Tibial nerve (tissue), 4 donors: ENCODE results near the gene RELB. TPM values are rescaled to one million over a fixed set of nuclear protein-coding genes. Genes with fewer than 3 reads are reported as not detected.

ENCODE experiments used
- DNase-seq, 2 donors: peaks; one replicate each; pipeline ENCODE4 v3.0.0-alpha.2; 2019; ENCODE audit warnings: low spot score in 2 of 2
- H3K27ac ChIP-seq, 4 donors: fragments of 200-600 bp; sonication (generic) in 3 of 4; one replicate each; pipeline ENCODE4 v1.5.1; 2017 to 2019; ENCODE audit warnings: mild to moderate bottlenecking in 1 of 4
- H3K27me3 ChIP-seq, 2 donors: fragments of 200-600 bp; sonication (generic) in 1 of 2; one replicate each; pipeline versions ENCODE4 v1.5.1 to v1.6.0; 2017 to 2019
- H3K36me3 ChIP-seq, 3 donors: fragments of 200-600 bp; sonication (generic); one replicate each; pipeline ENCODE4 v1.5.1; 2018 to 2019
- H3K4me1 ChIP-seq, 4 donors: fragments of 200-600 bp; sonication (generic) in 3 of 4; one replicate each; pipeline ENCODE4 v1.5.1; 2017 to 2019
- H3K4me3 ChIP-seq, 4 donors: fragments of 200-600 bp; sonication (generic) in 3 of 4; one replicate each; pipeline ENCODE4 v1.5.1; 2017 to 2019; ENCODE audit warnings: mild to moderate bottlenecking in 1 of 4, moderate library complexity in 1 of 4
- H3K9me3 ChIP-seq, 4 donors: fragments of 200-600 bp; sonication (generic) in 3 of 4; one replicate each; pipeline ENCODE4 v1.5.1; 2017 to 2019
- EP300 ChIP-seq, 2 donors: sonication (generic); formaldehyde crosslinking; IDR thresholded peaks; one replicate each; pipeline ENCODE4 v1.6.1; 2017; ENCODE audit warnings: antibody characterized with exemption in 2 of 2, mild to moderate bottlenecking in 1 of 2
- POLR2A ChIP-seq, 2 donors: fragments of 450-650 bp; IDR thresholded peaks; one replicate each; pipeline ENCODE4 v1.6.1; 2017; ENCODE audit warnings: antibody characterized with exemption in 2 of 2, mild to moderate bottlenecking in 2 of 2, moderate library complexity in 2 of 2
- WGBS, 2 donors: methylation state at CpG; one replicate each; pipeline ENCODE4 v1.1.5; 2018; 5-methylcytosine and 5-hydroxymethylcytosine counted together
- total RNA-seq, 4 donors: library from RNA; depleted of rRNA; stranded (reverse); fragments of >200 nt; gene quantifications; one replicate each; pipeline ENCODE4 v1.1.0, GENCODE V29; 2016
- TF ChIP-seq, protein P1 (sequence below), 5 experiments: fragments of 200-600 bp in 3 of 5; fragments of 450-650 bp in 2 of 5; sonication (generic) in 3 of 5; IDR thresholded peaks; one replicate each; pipeline ENCODE4 v1.5.1; 2016 to 2019; ENCODE audit warnings: antibody characterized with exemption in 5 of 5, mild to moderate bottlenecking in 3 of 5, moderate library complexity in 2 of 5

The RELB gene
- total RNA-seq, 4 donors from 2014 or later: 4.2 to 14.9 (median 9.9) TPM

DNA sequence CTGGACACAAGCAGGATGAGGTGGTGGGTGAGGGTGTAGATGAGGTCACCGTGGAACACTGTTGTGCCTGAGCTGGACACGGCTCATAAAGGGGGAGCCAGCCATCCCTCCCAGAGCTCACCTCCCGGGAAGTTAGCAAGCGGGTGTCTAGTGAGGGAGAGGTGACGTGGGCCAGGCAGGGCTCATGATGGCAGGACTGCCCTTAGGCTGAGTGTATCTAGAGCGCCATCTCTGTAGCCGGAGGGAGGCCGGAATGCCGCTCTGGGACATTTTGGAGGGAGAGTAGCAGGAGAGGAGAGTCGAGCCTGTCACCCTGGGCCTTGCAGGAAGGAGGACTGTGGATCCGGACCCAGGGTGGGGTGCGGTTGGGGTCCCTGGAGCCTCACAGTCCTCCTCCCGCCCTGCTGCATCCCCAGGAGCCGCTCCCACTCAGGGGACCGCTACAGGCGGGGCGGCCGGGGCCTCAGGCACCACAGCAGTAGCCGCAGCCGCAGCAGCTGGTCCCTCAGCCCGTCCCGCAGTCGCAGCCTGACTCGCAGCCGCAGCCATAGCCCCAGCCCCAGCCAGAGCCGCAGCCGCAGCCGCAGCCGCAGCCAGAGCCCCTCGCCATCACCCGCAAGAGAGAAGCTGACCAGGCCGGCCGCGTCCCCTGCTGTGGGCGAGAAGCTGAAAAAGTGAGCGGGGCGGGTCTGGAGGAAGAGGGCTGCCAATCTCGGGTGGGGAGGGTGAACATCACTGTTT lies 65.8 kb downstream of the RELB start:
- Histone ChIP-seq H3K9me3 (no peaks in the 10 kb centered on the region), H3K27me3 (no peaks in the 10 kb centered on the region), H3K27ac (no peak overlapping the region), H3K4me1 (no peaks in the 10 kb centered on the region), H3K4me3 (no peak overlapping the region), H3K36me3 (peaks cover 2 to 98% (median 41%) of the 10 kb centered on the region in 3 donors)
- TF ChIP-seq POLR2A (IDR thresholded peaks at IDR 0.05) (no peak), EP300 (IDR thresholded peaks at IDR 0.05) (no peak)
- TF ChIP-seq, protein P1, sequence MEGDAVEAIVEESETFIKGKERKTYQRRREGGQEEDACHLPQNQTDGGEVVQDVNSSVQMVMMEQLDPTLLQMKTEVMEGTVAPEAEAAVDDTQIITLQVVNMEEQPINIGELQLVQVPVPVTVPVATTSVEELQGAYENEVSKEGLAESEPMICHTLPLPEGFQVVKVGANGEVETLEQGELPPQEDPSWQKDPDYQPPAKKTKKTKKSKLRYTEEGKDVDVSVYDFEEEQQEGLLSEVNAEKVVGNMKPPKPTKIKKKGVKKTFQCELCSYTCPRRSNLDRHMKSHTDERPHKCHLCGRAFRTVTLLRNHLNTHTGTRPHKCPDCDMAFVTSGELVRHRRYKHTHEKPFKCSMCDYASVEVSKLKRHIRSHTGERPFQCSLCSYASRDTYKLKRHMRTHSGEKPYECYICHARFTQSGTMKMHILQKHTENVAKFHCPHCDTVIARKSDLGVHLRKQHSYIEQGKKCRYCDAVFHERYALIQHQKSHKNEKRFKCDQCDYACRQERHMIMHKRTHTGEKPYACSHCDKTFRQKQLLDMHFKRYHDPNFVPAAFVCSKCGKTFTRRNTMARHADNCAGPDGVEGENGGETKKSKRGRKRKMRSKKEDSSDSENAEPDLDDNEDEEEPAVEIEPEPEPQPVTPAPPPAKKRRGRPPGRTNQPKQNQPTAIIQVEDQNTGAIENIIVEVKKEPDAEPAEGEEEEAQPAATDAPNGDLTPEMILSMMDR (IDR thresholded peaks at IDR 0.05): no peak
- 92 to 93% methylated on average over 31 to 37 of the region's 38 CpGs for WGBS, 2 donors
- no peak for DNase-seq

DNA sequence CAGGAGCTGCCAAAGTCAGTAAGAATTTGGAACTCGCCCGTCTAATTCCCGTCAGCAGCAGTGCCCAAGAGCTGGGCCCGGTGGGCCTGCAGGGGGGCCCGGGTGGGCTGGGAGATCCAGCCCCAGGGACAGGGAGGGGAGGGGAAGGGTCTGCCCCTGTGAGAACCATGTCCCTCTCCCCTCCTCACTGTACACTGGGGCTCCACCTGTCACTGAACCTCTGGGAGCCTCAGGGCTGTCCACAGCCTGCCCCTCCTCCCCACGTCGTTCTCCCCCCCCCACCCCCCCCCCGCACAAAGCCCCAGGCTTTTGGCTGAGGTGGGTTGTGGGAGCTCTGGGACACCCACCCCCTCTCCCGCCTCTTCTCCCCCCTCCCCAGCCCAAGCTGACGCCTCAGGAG lies 66.8 kb downstream of the RELB start:
- no peak for DNase-seq
- Histone ChIP-seq H3K36me3 (peaks cover 2 to 93% (median 40%) of the 10 kb centered on the region in 3 donors), H3K27me3 (no peaks in the 10 kb centered on the region), H3K4me1 (no peaks in the 10 kb centered on the region), H3K4me3 (no peak overlapping the region), H3K27ac (no peak overlapping the region), H3K9me3 (no peaks in the 10 kb centered on the region)
- TF ChIP-seq POLR2A (IDR thresholded peaks at IDR 0.05): no peak
- TF ChIP-seq, protein P1 (IDR thresholded peaks at IDR 0.05): no peak
- no peak for TF ChIP-seq EP300 (IDR thresholded peaks at IDR 0.05)
- WGBS, 2 donors: 84 to 87% methylated on average over 4 to 9 of the region's 10 CpGs

DNA sequence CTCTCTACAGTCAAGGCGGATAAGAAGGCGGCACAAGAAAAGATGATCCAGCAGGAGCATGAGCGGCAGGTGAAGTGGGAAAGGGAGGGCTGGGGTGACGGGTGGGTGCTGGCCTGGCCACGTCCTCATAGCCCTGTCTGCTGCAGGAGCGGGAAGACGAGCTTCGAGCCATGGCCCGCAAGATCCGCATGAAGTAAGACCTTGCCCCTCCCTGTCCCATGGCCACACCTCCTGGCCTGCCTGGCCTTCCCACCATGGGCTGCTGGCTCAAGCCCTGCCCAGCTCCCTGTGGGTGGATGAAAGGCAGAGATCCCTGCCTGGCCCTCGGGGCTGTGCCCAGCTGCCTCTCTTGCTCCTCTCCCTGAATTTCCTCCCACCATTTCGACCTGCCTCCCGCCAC lies 67.8 kb downstream of the RELB start:
- Histone ChIP-seq H3K27me3 (no peaks in the 10 kb centered on the region), H3K27ac (no peak overlapping the region), H3K9me3 (no peaks in the 10 kb centered on the region), H3K4me1 (no peaks in the 10 kb centered on the region), H3K4me3 (no peak overlapping the region), H3K36me3 (peaks cover 2 to 85% (median 34%) of the 10 kb centered on the region in 3 donors)
- WGBS, 2 donors: 59 to 67% methylated on average over 13 of the region's 13 CpGs
- DNase-seq: no peak
- TF ChIP-seq, protein P1 (IDR thresholded peaks at IDR 0.05): no peak
- TF ChIP-seq EP300 (IDR thresholded peaks at IDR 0.05) (no peak), POLR2A (IDR thresholded peaks at IDR 0.05) (no peak)

DNA sequence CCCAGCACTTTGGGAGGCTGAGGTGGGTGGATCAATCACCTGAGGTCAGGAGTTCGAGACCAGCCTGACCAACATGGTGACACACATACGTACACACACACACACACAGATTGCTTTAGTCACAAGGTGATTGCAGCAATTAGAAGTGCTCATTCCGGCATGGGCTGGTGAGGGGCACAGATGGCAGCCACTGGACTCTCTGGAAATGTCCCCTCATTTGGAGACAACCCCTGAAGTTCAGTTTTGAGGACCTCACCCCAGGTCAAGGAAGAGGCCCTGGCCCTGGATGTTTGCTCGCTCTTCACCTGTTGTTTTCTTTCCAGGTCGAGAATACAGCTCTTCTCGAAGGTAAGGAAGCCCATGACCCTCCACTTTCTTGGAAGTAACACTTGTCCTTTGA lies 69.0 kb downstream of the RELB start:
- H3K4me3 ChIP-seq: no peak overlapping the region
- no peak for TF ChIP-seq EP300 (IDR thresholded peaks at IDR 0.05)
- no peak for TF ChIP-seq POLR2A (IDR thresholded peaks at IDR 0.05)
- TF ChIP-seq, protein P1 (IDR thresholded peaks at IDR 0.05): no peak
- no peak for DNase-seq
- H3K4me1 ChIP-seq: peaks cover 0 to 8% (median 4%) of the 10 kb centered on the region in 4 donors
- H3K36me3 ChIP-seq: peaks cover 2 to 73% (median 26%) of the 10 kb centered on the region in 3 donors
- H3K9me3 ChIP-seq: no peaks in the 10 kb centered on the region
- 79 to 89% methylated on average over 6 of the region's 6 CpGs for WGBS, 2 donors
- no peak overlapping the region for H3K27ac ChIP-seq
- H3K27me3 ChIP-seq: no peaks in the 10 kb centered on the region

DNA sequence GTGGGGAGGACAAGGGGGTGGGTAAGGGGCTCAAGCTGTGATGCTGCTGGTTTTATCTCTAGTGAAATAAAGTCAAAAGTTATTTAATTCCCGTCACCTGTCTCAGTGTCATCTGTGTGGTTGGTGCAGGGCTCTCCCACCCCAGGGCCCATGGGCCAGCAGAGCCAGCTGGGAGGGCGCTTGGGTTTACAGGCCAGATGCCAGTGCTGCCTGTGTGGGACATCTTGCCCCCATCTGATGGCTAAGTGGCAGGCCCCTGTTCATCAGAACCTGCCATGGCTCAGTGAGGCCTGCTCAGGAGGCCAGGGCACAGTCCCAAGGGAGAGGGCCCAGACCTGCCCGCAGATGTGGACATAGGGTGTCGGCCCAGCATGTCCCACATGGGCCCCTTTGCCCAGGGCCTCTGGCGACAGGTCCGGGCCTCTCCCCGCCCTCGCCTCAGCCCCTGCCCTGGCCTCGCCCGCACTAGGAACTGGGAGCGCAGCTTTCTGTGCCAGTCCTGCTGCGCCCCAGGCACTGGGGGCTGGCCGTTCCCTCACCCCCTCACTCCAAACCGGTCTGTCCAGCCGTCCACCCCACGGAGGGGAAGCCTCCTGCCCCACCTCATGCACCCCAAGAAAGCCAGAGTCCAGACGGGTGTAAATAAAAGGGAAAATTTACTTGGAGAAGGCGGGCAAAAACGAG lies 69.7 kb downstream of the RELB start:
- H3K4me3 ChIP-seq: no peak overlapping the region
- H3K27me3 ChIP-seq: peaks cover 0 to 2% of the 10 kb centered on the region in 2 donors
- no peaks in the 10 kb centered on the region for H3K9me3 ChIP-seq
- H3K27ac ChIP-seq: no peak overlapping the region
- TF ChIP-seq, protein P1 (IDR thresholded peaks at IDR 0.05): no peak
- no peak for TF ChIP-seq EP300 (IDR thresholded peaks at IDR 0.05)
- TF ChIP-seq POLR2A (IDR thresholded peaks at IDR 0.05): no peak
- WGBS, 2 donors: 83 to 89% methylated on average over 19 of the region's 19 CpGs
- DNase-seq: no peak
- H3K4me1 ChIP-seq: peaks cover 0 to 16% (median 11%) of the 10 kb centered on the region in 4 donors
- peaks cover 2 to 66% (median 26%) of the 10 kb centered on the region in 3 donors for H3K36me3 ChIP-seq
